22Rv1 (cell line): ENCODE results near the gene TEX26.

ENCODE experiments used
- CTCF ChIP-seq: fragments of 450-650 bp; IDR thresholded peaks from 2 replicates; pipeline ENCODE4 v1.5.1; 2017; ENCODE audit warnings: mild to moderate bottlenecking
- ZFX ChIP-seq: fragments of 450-650 bp; IDR thresholded peaks from 2 replicates; pipeline ENCODE4 v1.6.1; 2017; ENCODE audit warnings: antibody characterized with exemption, borderline replicate concordance

GRCh38 chr13:30933354-30933670 lies 856 bp downstream of the TEX26 start:
- TF ChIP-seq CTCF (no peak), ZFX (no peak)
